HG02623 (cell line): ENCODE results near the gene ZNF280D.
"Not testable (repeated sequence)": the region's sequence is repeated elsewhere in the genome, so short reads cannot be mapped to it uniquely, and the experiment has no call there.

ENCODE experiments used
- ATAC-seq: cut with Tn5 transposase; IDR thresholded peaks from one replicate; pipeline ENCODE4 v1.9.1; 2021; ENCODE audit warnings: moderate library complexity; ENCODE audit not compliant: unreplicated experiment

The ZNF280D gene

DNA sequence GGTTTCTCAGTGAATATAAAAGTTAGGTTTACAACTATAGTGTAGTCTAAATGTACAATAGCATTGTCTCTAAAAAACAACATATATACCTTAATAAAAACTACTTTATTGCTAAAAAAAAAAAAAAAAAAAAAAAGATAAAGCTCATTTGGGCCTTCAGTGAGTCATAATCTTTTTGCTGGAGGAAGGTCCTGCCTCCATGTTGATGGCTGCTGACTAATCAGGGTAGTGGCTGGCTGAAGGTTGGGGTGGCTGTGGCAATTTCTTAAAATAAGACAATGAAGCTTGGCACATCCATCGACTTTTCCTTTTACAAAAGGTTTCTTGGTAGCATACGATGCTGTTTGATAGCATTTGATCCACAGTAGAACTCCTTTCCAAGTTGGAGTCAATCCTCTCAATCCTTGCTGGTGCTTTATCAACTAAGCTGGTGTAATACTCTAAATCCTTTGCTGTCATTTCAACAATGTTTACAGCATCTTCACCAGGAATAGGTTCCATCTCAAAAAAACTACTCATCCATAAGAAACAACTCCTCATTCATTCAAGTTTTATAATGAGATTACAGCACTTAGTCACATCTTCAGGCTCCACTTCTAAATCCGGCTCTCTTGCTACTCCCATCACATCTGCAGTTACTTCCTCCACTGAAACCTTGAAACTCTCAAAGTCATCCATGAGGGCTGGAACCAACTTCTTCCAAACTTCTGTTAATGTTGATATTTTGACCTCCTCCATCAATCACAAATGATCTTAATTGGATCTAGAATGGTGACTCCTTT lies 13.3 kb downstream of the ZNF280D start:
- ATAC-seq: no peak

DNA sequence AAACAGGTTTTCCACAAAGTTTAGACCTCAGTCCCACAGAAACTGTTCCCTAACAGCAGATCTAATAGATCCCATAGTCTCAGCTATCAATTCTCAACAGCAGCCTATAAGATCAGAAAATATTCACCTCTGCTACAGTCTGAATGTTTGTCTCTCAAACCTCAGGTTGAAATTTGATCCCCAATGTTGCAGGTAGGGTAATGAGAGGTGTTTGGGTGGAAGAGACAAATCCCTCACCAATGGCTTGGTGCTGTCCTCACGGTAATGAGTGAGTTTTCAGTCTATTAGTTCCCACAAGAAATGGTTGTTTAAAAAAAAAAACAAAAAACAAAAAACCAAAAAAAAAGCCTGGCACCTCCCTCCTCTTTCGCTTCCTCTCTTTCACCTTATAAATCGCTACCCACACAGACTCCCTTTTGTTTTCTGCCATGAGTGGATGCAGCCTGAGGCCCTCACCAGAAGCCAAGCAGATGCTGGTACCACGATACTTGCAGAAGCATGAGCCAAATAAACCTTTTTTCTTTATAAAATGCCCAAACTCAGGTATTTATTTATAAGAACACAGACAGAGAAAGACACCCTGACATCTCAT lies 14.2 kb downstream of the ZNF280D start:
- ATAC-seq: no peak

DNA sequence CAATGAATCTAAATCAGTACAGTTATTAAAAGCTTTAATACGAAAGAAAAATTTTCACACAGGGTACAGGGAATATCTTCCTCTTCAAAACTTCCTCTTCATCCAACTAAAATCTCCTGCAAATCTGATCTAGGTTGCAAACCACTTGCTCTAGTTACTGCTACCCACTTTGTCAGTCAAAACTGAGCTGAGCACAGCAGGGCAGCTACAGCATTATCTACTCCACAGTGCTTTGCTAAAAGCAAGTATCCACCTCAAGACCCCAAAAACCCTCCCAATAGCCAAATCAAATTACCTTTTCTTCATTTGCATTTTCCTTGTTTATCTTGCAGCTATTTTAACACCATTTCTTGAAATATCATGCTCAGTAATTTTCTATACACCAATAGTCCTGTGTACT lies 14.7 kb downstream of the ZNF280D start:
- ATAC-seq: no peak

DNA sequence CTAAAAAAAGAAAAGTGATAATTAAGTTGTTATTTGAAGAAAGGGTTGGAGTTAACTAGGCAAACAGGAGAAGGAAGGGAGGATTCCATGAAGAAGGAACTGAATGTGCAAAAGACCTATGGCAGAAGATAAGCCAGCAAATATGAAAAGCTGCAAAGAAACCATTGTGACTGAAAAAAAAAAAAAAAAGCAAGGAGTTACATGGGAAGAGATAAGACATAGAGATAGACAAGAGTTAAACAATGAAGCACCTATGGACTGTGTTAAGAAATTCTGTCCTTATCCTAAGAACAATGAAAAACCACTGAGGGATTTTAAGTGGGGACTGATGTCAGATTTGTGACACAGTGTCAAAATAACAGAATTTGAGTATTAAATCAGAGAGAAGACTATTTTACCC lies 17.0 kb downstream of the ZNF280D start:
- ATAC-seq: no peak

DNA sequence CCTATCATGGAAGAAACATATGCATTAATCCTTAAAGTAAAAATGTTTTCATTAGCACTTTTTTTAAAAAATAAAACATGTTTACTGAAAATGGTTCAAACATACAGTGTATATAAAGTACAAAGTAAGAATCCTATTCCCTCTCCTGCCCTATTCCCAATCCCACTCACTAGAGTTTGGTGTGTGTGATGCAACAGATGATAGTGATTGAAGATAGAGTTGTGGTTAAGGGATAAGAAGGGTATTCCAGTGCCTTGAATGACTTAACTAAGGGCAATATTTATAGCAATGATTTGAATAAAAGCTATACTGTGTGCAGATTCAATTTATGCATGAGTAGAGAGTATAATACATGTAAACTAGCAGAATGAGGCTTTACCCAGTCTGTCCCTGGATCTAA lies 18.1 kb downstream of the ZNF280D start:
- no peak for ATAC-seq

DNA sequence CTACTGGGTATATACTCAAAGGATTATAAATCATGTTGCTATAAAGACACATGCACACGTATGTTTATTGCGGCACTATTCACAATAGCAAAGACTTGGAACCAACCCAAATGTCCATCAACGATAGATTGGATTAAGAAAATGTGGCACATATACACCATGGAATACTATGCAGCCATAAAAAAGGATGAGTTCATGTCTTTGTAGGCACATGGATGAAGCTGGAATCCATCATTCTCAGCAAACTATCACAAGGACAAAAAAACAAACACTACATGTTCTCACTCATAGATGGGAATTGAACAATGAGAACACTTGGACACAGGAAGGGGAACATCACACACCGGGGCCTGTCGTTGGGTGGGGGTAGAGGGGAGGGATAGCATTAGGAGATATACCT lies 23.8 kb downstream of the ZNF280D start:
- not testable (repeated sequence) for ATAC-seq

DNA sequence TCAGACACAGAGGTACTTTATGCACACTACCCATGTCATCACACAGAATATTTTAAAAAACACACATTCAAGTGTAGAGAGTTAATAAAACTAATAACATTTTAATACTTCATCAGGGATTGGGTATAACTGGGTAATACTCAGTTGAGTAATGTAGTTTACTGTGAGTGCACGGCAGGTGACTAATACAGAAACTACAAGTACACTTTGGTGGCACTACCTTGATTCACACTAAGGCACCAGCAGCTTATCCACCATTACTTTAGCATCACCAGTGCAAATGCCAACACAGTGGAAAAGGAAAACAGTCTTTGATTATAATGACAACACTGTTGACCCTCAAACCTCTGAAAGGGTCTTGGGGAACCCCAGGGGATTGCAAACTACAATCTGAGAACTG lies 33.6 kb downstream of the ZNF280D start:
- no peak for ATAC-seq

DNA sequence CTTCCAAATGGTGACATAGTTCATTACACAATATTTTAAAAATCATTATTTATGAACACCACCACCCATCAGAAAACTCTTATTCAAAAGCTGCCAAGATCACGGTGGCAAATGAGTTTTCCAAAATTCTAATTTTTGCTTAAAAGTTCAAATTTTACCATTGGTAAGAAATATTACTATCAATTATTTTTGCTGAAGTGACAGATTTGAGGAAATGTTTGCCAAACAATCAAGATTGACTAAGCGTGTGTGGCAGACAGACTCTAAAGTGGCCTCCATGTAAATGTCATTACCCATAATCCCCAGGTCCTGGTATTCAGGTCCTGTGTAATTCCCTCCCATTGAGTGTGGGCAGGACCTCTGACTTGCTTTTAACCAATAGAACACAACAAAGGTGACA lies 35.0 kb downstream of the ZNF280D start:
- ATAC-seq: no peak

DNA sequence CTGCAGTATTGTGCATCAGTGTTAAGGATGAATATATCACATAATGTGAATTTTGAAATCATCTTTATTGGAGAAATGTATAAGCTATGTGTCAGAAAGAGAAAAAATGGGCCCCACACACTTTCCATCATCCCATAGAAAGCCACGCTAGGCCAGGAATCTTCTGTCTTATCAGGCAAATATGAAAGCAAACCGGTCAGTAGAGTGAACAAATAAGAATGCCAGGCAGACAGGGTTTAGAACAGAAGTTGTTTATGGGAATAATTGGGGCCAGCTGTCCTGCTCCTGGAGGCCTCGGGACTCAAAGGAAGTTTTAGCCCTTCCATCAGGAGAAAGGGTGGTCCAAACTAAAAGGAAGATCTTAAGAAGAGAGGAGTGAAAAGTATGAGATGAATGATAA lies 39.5 kb downstream of the ZNF280D start:
- ATAC-seq: no peak

DNA sequence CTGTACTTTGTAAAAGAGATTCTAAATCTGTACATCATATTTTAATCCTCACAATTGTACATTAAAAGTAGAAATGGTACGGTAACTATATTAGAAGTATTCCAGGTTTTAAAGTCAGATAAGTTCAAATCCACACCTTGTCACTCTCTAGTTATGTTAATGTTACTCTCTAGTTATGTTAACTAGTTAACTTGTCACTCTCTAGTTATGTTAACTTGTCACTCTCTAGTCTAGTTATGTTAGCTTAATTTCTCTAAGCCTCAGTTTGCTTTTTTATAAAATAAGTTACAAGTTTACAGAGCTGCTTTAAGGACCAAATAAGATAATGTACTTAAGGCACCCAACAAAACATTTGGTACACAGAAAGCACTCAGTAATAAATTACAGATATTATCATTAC lies 42.6 kb downstream of the ZNF280D start:
- ATAC-seq: no peak

DNA sequence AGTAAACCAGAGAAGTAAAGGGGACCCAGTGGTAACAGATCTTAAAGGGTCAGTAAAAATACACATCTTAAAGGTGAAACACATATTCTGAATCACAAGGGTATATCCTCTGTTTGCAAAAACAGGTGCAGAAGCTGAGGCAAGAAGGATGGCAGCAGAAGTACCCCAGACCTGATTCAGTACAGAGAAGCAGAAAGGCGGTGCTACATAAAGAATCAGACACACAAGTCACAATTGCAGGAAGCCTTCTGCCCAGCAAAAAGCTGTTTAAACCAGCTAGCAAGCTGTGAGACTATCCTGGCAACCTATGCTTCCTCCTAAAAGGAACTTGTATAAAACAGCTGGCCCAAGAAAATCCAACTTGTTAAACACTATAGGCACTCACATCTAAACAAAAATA lies 49.4 kb downstream of the ZNF280D start:
- ATAC-seq: no peak

DNA sequence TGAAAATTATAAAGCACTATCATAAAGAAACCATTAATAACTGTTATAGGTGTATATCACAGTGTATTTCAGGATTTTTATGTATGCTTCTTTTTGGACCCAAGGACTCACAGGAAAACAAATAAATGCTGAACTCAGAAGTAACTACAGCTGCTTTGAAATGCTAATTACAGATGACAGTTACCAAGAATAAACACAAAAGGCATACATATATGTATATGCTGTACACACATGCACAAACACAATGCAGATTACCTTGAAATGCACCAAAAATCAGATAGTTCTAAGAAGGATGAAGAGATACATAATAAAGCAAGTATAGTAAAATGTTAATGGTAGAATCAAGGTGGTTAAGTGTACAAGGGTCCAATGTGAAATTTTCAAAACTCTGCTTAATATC lies 52.2 kb downstream of the ZNF280D start:
- ATAC-seq: no peak

DNA sequence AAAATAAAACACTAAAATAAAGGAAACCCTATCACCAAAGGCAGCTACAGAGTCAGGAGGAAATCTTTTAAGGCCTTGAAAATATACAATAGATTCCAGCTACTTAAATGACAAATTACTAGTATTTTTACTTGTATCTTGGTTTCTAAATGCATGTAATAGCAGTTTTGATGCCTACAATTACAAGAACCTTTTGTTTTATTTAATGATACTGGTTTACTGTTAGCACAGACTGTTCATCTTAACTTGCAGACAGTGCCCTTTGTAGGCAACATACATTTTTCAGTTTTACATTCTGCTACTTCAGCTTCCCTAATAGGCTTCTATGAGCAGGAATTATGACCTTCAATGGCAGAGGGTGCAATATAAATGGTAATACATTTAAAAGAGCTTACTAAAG lies 54.1 kb downstream of the ZNF280D start:
- ATAC-seq: no peak

DNA sequence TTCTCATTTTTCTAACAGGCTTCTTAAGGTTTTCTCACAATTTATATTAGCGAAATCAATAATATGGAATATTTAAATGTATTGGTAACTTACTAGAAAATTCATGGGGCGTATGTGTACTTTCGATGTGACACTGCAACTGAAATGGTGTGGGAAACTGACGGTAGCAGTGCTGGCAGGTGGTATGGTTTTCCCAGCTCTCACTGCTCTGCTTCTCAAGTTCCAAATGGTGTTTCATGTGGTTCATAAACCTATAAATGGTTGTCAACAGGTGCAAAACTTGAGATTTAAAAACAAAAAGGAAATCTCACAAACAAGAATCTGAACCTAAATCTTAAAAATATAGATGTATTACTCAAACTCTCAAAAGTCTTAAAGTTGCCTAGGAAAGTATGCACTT lies 54.7 kb downstream of the ZNF280D start:
- no peak for ATAC-seq

DNA sequence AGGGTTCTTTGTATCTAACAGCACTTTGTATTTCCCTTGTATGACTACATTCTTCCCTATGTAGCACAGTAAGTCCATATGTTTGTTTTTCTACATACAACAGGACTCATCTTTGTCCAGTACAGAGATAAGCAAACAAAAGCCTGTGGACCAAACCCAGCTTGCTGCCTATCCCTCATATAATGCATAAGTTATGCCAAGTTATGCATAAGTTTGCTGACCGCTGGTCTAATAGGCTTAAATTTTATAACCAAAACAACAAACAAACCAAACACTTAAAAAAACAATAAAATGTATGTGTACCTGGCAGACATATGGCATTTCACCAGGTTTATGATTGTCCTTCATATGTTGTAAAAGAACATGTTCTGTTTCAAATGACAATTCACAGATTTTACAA lies 56.0 kb downstream of the ZNF280D start:
- no peak for ATAC-seq

DNA sequence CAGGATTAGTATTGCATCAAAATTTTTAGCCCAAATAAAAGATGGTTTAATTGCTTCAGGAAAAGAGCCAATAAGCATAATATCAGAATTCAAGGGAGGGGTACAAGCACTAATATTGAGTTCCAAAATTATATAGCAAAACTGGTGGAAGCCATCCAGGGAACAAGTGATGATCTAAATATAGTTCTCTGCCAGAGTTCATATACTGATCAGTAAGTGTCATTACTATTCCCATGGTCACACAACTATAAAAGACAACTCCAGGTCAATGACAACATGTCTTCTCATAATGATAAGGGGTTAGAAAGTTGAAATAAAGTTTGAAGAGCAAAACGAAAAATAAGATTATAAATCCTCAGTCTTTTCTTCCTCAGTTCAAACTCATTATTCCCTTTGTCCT lies 57.4 kb downstream of the ZNF280D start:
- ATAC-seq: no peak

DNA sequence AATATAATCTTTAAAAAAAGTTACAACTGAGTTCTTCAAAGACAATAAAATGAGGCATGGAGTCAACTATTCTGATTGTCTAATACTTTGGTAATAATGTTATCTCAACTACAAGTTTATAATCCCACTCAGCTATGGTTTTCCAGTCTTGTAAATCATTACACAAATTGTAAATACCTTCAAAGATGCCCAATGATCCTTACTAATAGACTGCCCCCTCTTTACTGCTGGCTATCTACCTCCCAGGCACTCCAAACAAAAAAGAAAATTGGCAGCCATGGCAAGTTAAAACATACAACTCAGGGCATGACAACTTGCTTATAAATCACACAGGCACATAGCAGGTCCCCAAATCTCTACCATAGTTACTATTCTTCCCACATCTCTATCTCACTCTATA lies 58.5 kb downstream of the ZNF280D start:
- no peak for ATAC-seq

DNA sequence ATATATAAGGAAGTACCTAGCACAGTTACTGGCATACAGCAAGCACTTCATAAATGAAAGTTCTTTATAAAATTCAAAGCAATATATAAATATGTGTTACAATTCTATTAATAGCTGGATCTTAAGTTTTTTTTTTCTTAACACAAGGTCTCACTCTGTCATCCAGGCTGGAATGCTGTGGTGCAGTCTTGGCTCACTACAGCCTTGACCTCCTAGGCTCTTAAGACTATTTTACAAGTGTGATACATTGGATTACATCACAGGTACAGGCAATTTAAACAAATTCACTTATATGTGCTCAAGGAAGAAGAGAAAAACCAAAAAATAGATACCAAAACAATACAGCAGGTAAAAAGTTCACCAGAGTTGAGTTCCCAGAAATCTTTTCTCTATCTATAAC lies 60.6 kb downstream of the ZNF280D start:
- no peak for ATAC-seq

DNA sequence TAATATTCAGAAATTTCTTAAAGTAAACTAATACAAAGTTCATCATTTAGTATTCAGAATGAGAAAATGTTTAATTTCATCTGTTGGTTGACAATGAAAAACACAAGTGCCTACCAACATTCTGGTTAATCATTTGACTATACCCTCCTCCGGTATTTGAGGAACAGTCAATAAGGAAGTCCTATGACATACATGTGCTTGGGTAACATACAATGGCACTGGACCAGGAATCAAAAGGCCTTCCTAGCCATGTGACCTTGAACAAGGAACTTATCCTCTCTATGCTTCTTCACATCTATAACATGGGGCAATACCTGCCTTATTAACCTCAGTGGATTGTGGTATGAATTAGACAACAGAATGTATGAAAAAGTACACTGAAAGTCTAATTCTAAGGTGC lies 65.8 kb downstream of the ZNF280D start:
- no peak for ATAC-seq

DNA sequence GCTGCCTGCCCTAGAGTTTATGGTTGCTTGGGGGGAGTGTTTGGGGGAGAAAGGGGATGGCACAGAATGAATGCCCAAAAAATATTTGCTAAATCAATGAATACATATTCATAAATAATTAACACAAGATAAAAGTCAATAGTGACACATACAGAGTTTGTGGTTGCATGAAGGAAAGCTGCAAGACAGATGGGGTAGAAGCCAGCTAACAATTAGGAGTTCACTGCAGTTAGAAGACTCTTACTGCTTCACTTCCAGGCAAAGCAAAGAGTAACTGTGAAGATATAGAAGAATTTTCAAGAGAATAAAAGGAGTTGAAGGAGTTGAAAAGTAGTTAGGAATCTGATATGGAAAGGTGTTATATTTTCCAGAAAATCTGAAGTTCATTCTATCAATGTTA lies 72.4 kb downstream of the ZNF280D start:
- ATAC-seq: no peak

DNA sequence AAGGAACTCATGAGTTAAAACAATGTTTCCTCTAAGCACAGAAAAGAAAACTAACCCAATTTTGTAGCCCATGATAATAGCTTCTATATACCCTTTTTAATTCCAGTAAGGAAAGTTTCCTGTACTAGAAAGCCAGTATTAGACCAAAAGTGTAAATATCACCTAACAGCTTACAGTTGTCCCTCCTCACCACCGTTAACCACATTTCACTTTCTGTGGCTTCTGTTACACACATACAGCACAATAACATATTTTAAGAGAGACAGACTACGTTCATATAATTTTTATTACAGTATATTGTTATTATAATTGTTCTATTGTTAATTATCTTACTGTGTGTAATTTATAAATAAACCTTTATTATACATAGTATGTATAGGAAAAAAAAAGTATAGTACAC lies 74.1 kb downstream of the ZNF280D start:
- no peak for ATAC-seq

DNA sequence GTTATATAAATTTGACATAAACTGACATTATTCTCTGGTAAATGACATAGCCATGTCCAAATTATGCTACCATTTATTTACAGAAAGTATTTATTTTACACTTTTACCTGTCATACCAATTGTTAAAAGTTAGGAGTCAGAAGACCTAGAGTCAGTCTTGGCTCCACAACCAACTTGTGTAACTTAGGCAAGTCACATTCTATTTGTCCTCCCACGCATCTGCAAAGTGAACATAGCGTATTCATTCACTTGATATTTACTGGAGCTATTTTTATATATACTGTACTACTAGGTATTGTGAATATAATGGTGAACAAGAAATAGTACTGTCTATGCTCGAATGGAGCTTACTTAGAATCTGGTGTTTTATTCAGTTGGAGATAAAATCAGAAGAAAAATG lies 78.7 kb downstream of the ZNF280D start:
- no peak for ATAC-seq

DNA sequence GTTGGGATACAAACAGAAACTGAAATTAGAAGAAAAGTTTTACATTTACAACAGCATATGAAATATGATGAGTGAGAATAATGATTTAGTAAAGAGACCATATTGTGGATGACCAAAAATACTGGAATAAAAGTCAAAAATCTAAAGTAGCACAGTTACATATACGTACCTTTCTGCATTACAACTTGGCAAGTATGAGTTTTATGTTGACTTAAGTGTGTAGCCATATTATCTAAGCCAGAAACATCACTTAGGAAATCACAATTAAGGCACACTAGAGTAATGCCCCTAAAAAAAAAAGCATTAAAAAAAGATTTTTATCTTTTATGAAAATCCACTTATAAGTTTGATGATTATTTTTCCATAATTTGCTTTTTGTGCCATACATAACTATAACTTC lies 79.1 kb downstream of the ZNF280D start:
- no peak for ATAC-seq
